CD14-positive monocyte (primary cell): ENCODE measurements around the gene SIX5. TPM values are rescaled to one million over a fixed set of nuclear protein-coding genes. Genes with fewer than 3 reads are reported as not detected.

Experiments used
- DNase-seq, 3 donors: peaks; one replicate each; pipeline ENCODE4 v3.0.0-alpha.2; 2011 to 2022
- H2AFZ ChIP-seq: 2 replicates; pipeline ENCODE4 v1.6.0; 2012; ENCODE audit warnings: mild to moderate bottlenecking, low read depth, low read length, inconsistent platforms; ENCODE audit not compliant: insufficient read depth, poor library complexity, severe bottlenecking
- H3K27ac ChIP-seq, 2 donors: 1 replicate in 1 of 2; 2 replicates in 1 of 2; pipeline ENCODE4 v1.5.1; 2012 to 2013; ENCODE audit warnings: low read length in 2 of 2, control low read depth in 1 of 2, inconsistent platforms in 1 of 2, low read depth in 1 of 2, mild to moderate bottlenecking in 1 of 2
- H3K27me3 ChIP-seq, 2 donors: one replicate each; pipeline versions ENCODE4 v1.6.0 to v1.6.1; 2011 to 2013; ENCODE audit warnings: low read length in 2 of 2; ENCODE audit not compliant: control insufficient read depth in 2 of 2, insufficient read depth in 2 of 2
- H3K36me3 ChIP-seq, 2 donors: replicated peaks in 1 of 2; 1 replicate in 1 of 2; 2 replicates in 1 of 2; pipeline versions ENCODE4 v1.5.1 to v1.6.1; 2012 to 2013; ENCODE audit warnings: low read length in 2 of 2, control low read depth in 1 of 2, inconsistent platforms in 1 of 2, mild to moderate bottlenecking in 1 of 2; ENCODE audit not compliant: insufficient read depth in 2 of 2, control insufficient read depth in 1 of 2
- H3K4me1 ChIP-seq, 2 donors: 1 replicate in 1 of 2; 2 replicates in 1 of 2; pipeline versions ENCODE4 v1.5.1 to v1.6.1; 2012 to 2013; ENCODE audit warnings: low read length in 2 of 2, control low read depth in 1 of 2, inconsistent platforms in 1 of 2, mild to moderate bottlenecking in 1 of 2, moderate library complexity in 1 of 2; ENCODE audit not compliant: insufficient read depth in 2 of 2, control insufficient read depth in 1 of 2
- H3K4me2 ChIP-seq: replicated peaks from 2 replicates; pipeline ENCODE3; 2012; ENCODE audit warnings: low read length, moderate library complexity, mild to moderate bottlenecking; ENCODE audit not compliant: poor library complexity, severe bottlenecking; ENCODE audit errors: extremely low read depth
- H3K4me3 ChIP-seq, 3 experiments: fragments of 200-600 bp in 1 of 3; sonication (generic) in 1 of 3; replicated peaks in 1 of 3; 1 replicate in 2 of 3; 2 replicates in 1 of 3; pipeline ENCODE4 v1.5.1; 2011 to 2013; ENCODE audit warnings: low read length in 3 of 3, mild to moderate bottlenecking in 3 of 3, control low read depth in 2 of 3, low read depth in 2 of 3, inconsistent platforms in 1 of 3, moderate library complexity in 1 of 3
- H3K79me2 ChIP-seq: 2 replicates; pipeline ENCODE4 v1.6.0; 2012; ENCODE audit warnings: mild to moderate bottlenecking, control low read depth, inconsistent platforms, low read length, moderate library complexity; ENCODE audit not compliant: insufficient read depth
- H3K9ac ChIP-seq: 2 replicates; pipeline ENCODE4 v1.6.0; 2017; ENCODE audit warnings: low read length, mild to moderate bottlenecking; ENCODE audit not compliant: insufficient read depth, poor library complexity, severe bottlenecking
- H3K9me3 ChIP-seq, 2 donors: replicated peaks in 1 of 2; 1 replicate in 1 of 2; 2 replicates in 1 of 2; pipeline versions ENCODE4 v1.5.1 to v1.6.1; 2012 to 2013; ENCODE audit warnings: low read length in 2 of 2, control low read depth in 1 of 2; ENCODE audit not compliant: control insufficient read depth in 1 of 2, insufficient read depth in 1 of 2
- H4K20me1 ChIP-seq: 2 replicates; pipeline ENCODE4 v1.6.0; 2012; ENCODE audit warnings: mild to moderate bottlenecking, low read length, control low read depth, moderate library complexity; ENCODE audit not compliant: insufficient read depth
- H3K27ac Mint-ChIP-seq, 7 donors: one replicate each; pipeline ENCODE4 v1.8.0; 2020; ENCODE audit warnings: mild to moderate bottlenecking in 7 of 7, mixed read lengths in 7 of 7, moderate library complexity in 6 of 7, inconsistent platforms in 2 of 7
- H3K27me3 Mint-ChIP-seq, 3 donors: one replicate each; pipeline ENCODE4 v1.8.0; 2021 to 2022; ENCODE audit warnings: low read depth in 3 of 3, mild to moderate bottlenecking in 3 of 3, mixed read lengths in 3 of 3, moderate library complexity in 3 of 3, inconsistent platforms in 1 of 3
- H3K36me3 Mint-ChIP-seq, 2 donors: one replicate each; pipeline ENCODE4 v1.8.0; 2020; ENCODE audit warnings: mixed read lengths in 2 of 2, inconsistent platforms in 1 of 2, mild to moderate bottlenecking in 1 of 2
- H3K4me1 Mint-ChIP-seq: one replicate; pipeline ENCODE4 v1.8.0; 2020; ENCODE audit warnings: mild to moderate bottlenecking, mixed read lengths
- H3K4me3 Mint-ChIP-seq, 2 donors: one replicate each; pipeline ENCODE4 v1.8.0; 2020; ENCODE audit warnings: mild to moderate bottlenecking in 2 of 2, mixed read lengths in 2 of 2, moderate library complexity in 1 of 2
- H3K9me3 Mint-ChIP-seq, 7 donors: one replicate each; pipeline ENCODE4 v1.8.0; 2020 to 2022; ENCODE audit warnings: mixed read lengths in 7 of 7, mild to moderate bottlenecking in 6 of 7, moderate library complexity in 6 of 7, inconsistent platforms in 2 of 7
- CTCF ChIP-seq: fragments of 200-600 bp; IDR thresholded peaks from one replicate; pipeline ENCODE4 v1.8.0; 2022; ENCODE audit warnings: antibody characterized with exemption, mild to moderate bottlenecking
- WGBS: methylation state at CpG from one replicate; pipeline ENCODE4 v1.1.5; 2013; ENCODE audit warnings: missing lambda C conversion rate; ENCODE audit not compliant: insufficient coverage; 5-methylcytosine and 5-hydroxymethylcytosine counted together
- intact Hi-C, 2 donors: fragments of 100-400 bp; cut with micrococcal nuclease; formaldehyde crosslinking; loops; one replicate each; pipeline versions ENCODE4 v1.15.0 to v1.15.1; 2023
- polyA plus RNA-seq, 3 donors: library from polyadenylated mRNA; depleted of rRNA in 1 of 3; unstranded in 2 of 3; stranded (reverse) in 1 of 3; fragments of 300-500 nt in 2 of 3; fragments of >200 nt in 1 of 3; fragmentation: Illumina TruSeq in 2 of 3; gene quantifications; 1 replicate in 2 of 3; 2 replicates in 1 of 3; pipeline ENCODE4 v1.2.3, GENCODE V29; 2012 to 2021

SIX5 gene
- polyA plus RNA-seq, 3 donors, result 0.04 TPM; not detected in 2

GRCh38 chr19:45809643-45810159 lies 40.6 kb upstream of the SIX5 start:
- H3K27me3 Mint-ChIP-seq, result peaks cover 71 to 78% (median 76%) of the 10 kb centered on the region in 3 donors
- Histone ChIP-seq H3K4me2 (peak overlapping the region; percentile 72), H3K36me3 (no peaks in the 10 kb centered on the region), H4K20me1 (peaks cover 12% of the 10 kb centered on the region), H2AFZ (no peak overlapping the region), H3K9ac (peak overlapping the region; percentile 6), H3K27ac (no peak overlapping the region), H3K9me3 (peaks cover 7 to 9% of the 10 kb centered on the region in 2 donors), H3K4me3 (peak overlapping the region in 1 of 3 experiments; percentile 39), H3K79me2 (no peaks in the 10 kb centered on the region), H3K27me3 (peaks cover 9 to 50% of the 10 kb centered on the region in 2 donors), H3K4me1 (peaks cover 20 to 25% of the 10 kb centered on the region in 2 donors)
- H3K4me3 Mint-ChIP-seq, result peak overlapping the region in 1 of 2 donors; percentile 86
- TF ChIP-seq CTCF, result no peak
- peaks cover 3 to 15% (median 8%) of the 10 kb centered on the region in 7 donors for H3K9me3 Mint-ChIP-seq
- peak in 2 of 3 donors; percentile 52 to 63 for DNase-seq
- 0% methylated on average over 4 of the region's 7 CpGs for WGBS
- H3K27ac Mint-ChIP-seq, result peak overlapping the region in 2 of 7 donors; percentile 53 to 80
- peaks cover 0 to 1% of the 10 kb centered on the region in 2 donors for H3K36me3 Mint-ChIP-seq
- peaks cover 21% of the 10 kb centered on the region for H3K4me1 Mint-ChIP-seq
- intact Hi-C loops, result no loop called here

DNA sequence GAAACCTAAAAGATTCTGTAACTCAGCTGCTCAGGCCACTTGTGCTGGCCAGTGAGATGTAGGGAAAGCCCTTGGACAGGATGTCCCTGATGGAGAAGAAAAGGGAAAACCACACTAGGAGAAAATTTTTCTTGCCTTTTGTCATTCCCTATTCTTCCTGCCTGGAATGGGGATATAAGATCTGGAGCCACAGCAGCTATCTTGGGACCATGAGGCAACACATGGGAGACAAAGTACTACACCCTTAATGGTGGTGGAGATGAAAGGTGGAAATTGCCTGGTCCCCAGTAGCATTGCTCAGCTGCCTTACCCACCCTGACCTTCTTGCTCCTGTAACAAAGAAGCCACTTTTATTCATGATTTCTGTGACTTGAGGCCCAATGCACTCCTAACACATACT lies 36.7 kb upstream of the SIX5 start:
- H3K4me1 Mint-ChIP-seq, result peaks cover 21% of the 10 kb centered on the region
- Histone ChIP-seq H3K27me3 (peaks cover 11 to 65% of the 10 kb centered on the region in 2 donors), H3K27ac (no peak overlapping the region), H4K20me1 (no peaks in the 10 kb centered on the region), H3K36me3 (no peaks in the 10 kb centered on the region), H3K4me1 (peaks cover 20 to 25% of the 10 kb centered on the region in 2 donors), H3K79me2 (no peaks in the 10 kb centered on the region), H2AFZ (no peak overlapping the region), H3K9me3 (peaks cover 7% of the 10 kb centered on the region in 2 donors), H3K4me3 (no peak overlapping the region), H3K9ac (no peak overlapping the region), H3K4me2 (no peak overlapping the region)
- peak overlapping the region in 1 of 2 donors; percentile 81 for H3K4me3 Mint-ChIP-seq
- intact Hi-C loops, result no loop called here
- TF ChIP-seq CTCF, result no peak
- no peaks in the 10 kb centered on the region for H3K36me3 Mint-ChIP-seq
- H3K27me3 Mint-ChIP-seq, result peaks cover 75 to 85% (median 82%) of the 10 kb centered on the region in 3 donors
- H3K27ac Mint-ChIP-seq, result no peak overlapping the region
- H3K9me3 Mint-ChIP-seq, result peaks cover 4 to 19% (median 9%) of the 10 kb centered on the region in 7 donors
- DNase-seq, result no peak
